ENCODE results near the gene TLR1.

TLR1 gene

GRCh38 chr4:38752941-38753806, 51.4 kb downstream of the TLR1 start (continued):
- TF ChIP-seq, protein P1, sequence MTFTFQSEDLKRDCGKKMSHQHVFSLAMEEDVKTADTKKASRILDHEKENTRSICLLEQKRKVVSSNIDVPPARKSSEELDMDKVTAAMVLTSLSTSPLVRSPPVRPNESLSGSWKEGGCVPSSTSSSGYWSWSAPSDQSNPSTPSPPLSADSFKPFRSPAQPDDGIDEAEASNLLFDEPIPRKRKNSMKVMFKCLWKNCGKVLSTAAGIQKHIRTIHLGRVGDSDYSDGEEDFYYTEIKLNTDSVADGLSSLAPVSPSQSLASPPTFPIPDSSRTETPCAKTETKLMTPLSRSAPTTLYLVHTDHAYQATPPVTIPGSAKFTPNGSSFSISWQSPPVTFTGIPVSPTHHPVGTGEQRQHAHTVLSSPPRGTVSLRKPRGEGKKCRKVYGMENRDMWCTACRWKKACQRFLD (tag by site-specific recombination; IDR thresholded peaks at IDR 0.05) = no peak
- no peak for TF ChIP-seq ZNF501 (tag by site-specific recombination; IDR thresholded peaks at IDR 0.05)
- no peak for TF ChIP-seq ZNF175 (tag by site-specific recombination; IDR thresholded peaks at IDR 0.05)
- no peak for TF ChIP-seq FEZF1 (tag by site-specific recombination; IDR thresholded peaks at IDR 0.05)
- TF ChIP-seq, protein P2, sequence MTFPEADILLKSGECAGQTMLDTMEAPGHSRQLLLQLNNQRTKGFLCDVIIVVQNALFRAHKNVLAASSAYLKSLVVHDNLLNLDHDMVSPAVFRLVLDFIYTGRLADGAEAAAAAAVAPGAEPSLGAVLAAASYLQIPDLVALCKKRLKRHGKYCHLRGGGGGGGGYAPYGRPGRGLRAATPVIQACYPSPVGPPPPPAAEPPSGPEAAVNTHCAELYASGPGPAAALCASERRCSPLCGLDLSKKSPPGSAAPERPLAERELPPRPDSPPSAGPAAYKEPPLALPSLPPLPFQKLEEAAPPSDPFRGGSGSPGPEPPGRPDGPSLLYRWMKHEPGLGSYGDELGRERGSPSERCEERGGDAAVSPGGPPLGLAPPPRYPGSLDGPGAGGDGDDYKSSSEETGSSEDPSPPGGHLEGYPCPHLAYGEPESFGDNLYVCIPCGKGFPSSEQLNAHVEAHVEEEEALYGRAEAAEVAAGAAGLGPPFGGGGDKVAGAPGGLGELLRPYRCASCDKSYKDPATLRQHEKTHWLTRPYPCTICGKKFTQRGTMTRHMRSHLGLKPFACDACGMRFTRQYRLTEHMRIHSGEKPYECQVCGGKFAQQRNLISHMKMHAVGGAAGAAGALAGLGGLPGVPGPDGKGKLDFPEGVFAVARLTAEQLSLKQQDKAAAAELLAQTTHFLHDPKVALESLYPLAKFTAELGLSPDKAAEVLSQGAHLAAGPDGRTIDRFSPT (tag by site-specific recombination; IDR thresholded peaks at IDR 0.05) = no peak
- TF ChIP-seq, protein P3, sequence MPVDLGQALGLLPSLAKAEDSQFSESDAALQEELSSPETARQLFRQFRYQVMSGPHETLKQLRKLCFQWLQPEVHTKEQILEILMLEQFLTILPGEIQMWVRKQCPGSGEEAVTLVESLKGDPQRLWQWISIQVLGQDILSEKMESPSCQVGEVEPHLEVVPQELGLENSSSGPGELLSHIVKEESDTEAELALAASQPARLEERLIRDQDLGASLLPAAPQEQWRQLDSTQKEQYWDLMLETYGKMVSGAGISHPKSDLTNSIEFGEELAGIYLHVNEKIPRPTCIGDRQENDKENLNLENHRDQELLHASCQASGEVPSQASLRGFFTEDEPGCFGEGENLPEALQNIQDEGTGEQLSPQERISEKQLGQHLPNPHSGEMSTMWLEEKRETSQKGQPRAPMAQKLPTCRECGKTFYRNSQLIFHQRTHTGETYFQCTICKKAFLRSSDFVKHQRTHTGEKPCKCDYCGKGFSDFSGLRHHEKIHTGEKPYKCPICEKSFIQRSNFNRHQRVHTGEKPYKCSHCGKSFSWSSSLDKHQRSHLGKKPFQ (tag by site-specific recombination; IDR thresholded peaks at IDR 0.05) = no peak
- TF ChIP-seq ZNF623 (tag by site-specific recombination; IDR thresholded peaks at IDR 0.05) = no peak
- no peak for TF ChIP-seq ZNF639 (tag by site-specific recombination; IDR thresholded peaks at IDR 0.05)
- no peak for TF ChIP-seq ZNF747 (tag by site-specific recombination; IDR thresholded peaks at IDR 0.05)
- TF ChIP-seq, protein P4, sequence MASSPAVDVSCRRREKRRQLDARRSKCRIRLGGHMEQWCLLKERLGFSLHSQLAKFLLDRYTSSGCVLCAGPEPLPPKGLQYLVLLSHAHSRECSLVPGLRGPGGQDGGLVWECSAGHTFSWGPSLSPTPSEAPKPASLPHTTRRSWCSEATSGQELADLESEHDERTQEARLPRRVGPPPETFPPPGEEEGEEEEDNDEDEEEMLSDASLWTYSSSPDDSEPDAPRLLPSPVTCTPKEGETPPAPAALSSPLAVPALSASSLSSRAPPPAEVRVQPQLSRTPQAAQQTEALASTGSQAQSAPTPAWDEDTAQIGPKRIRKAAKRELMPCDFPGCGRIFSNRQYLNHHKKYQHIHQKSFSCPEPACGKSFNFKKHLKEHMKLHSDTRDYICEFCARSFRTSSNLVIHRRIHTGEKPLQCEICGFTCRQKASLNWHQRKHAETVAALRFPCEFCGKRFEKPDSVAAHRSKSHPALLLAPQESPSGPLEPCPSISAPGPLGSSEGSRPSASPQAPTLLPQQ (tag by site-specific recombination; IDR thresholded peaks at IDR 0.05) = no peak
- TF ChIP-seq ZNF776 (tag by site-specific recombination; IDR thresholded peaks at IDR 0.05; ENCODE audit: borderline replicate concordance) = no peak
- no peak for TF ChIP-seq INSM2 (tag by site-specific recombination; IDR thresholded peaks at IDR 0.05)
- no peak for TF ChIP-seq ZNF518A (tag by site-specific recombination; conservative IDR thresholded peaks at IDR 0.05; ENCODE audit: low read depth)
- TF ChIP-seq, protein P5, sequence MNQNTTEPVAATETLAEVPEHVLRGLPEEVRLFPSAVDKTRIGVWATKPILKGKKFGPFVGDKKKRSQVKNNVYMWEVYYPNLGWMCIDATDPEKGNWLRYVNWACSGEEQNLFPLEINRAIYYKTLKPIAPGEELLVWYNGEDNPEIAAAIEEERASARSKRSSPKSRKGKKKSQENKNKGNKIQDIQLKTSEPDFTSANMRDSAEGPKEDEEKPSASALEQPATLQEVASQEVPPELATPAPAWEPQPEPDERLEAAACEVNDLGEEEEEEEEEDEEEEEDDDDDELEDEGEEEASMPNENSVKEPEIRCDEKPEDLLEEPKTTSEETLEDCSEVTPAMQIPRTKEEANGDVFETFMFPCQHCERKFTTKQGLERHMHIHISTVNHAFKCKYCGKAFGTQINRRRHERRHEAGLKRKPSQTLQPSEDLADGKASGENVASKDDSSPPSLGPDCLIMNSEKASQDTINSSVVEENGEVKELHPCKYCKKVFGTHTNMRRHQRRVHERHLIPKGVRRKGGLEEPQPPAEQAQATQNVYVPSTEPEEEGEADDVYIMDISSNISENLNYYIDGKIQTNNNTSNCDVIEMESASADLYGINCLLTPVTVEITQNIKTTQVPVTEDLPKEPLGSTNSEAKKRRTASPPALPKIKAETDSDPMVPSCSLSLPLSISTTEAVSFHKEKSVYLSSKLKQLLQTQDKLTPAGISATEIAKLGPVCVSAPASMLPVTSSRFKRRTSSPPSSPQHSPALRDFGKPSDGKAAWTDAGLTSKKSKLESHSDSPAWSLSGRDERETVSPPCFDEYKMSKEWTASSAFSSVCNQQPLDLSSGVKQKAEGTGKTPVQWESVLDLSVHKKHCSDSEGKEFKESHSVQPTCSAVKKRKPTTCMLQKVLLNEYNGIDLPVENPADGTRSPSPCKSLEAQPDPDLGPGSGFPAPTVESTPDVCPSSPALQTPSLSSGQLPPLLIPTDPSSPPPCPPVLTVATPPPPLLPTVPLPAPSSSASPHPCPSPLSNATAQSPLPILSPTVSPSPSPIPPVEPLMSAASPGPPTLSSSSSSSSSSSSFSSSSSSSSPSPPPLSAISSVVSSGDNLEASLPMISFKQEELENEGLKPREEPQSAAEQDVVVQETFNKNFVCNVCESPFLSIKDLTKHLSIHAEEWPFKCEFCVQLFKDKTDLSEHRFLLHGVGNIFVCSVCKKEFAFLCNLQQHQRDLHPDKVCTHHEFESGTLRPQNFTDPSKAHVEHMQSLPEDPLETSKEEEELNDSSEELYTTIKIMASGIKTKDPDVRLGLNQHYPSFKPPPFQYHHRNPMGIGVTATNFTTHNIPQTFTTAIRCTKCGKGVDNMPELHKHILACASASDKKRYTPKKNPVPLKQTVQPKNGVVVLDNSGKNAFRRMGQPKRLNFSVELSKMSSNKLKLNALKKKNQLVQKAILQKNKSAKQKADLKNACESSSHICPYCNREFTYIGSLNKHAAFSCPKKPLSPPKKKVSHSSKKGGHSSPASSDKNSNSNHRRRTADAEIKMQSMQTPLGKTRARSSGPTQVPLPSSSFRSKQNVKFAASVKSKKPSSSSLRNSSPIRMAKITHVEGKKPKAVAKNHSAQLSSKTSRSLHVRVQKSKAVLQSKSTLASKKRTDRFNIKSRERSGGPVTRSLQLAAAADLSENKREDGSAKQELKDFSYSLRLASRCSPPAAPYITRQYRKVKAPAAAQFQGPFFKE (tag by site-specific recombination; IDR thresholded peaks at IDR 0.05; ENCODE audit: borderline replicate concordance) = no peak
- TF ChIP-seq GLIS1 (tag by site-specific recombination; IDR thresholded peaks at IDR 0.05) = no peak
- no peak for TF ChIP-seq ZNF561 (tag by site-specific recombination; IDR thresholded peaks at IDR 0.05; ENCODE audit: borderline replicate concordance)

All from HEK293 (cell line).